Activated CD4-positive, CD25-positive, alpha-beta regulatory T cell treated with anti-CD3 and anti-CD28 coated beads, Interleukin-2, amount 50 U/mL, for 72 hours (primary cell): ENCODE results near the gene PLA2R1.

Experiments
- DNase-seq: peaks from one replicate; pipeline ENCODE4 v3.0.0; 2021

PLA2R1 gene

DNA sequence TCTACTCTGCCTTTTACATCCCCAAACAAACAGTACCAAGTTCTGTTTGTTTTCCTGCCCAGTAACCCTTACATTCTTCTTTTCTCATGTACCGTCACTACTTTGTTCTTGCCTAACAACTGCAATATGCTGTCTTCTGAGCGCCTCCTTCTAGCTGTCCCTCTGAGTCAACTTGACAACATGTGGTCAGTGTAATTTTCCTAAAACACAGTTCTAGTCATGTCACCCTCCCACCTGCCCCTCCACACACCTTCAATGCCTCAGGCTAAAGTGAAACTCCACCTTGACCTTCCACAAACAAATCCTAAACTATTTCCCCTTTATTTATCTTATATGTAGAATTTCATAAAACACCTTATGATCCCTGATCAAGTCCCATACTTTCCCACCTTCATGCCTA is 139.9 kb downstream of the PLA2R1 start:
- DNase-seq: no peak

DNA sequence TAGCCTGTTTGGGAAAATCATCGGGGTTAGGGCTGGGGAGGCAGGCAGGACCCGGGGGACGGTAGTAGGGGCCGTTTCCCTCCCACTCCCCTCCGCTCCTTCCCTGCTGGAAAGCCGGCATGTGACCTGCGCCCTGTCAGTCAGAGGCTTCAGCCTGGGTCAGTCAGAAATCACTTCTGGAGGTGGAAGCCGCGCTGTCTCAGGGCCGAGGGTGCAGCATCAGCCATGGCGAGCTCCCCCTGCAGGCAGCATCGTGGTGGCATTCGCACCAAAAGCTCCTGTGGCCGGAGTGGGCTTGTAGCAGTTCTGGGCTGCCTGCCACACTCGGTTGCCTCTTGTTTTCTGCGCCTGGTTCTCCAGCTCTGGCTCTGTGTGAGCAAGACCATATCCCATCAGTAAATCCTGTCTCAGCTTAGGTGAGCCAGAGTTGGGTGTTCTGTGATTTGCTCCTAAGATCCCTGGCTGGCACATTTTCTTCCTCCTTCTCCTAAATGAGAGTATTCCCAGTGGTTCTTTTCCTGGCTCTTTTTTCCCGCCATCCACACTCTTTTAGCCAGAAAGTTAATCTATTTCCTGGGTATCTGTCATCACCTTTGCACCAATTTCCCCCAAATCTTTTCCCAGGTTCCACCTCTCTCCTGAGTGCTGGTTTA is 140.5 kb downstream of the PLA2R1 start:
- peak; percentile 80 for DNase-seq

DNA sequence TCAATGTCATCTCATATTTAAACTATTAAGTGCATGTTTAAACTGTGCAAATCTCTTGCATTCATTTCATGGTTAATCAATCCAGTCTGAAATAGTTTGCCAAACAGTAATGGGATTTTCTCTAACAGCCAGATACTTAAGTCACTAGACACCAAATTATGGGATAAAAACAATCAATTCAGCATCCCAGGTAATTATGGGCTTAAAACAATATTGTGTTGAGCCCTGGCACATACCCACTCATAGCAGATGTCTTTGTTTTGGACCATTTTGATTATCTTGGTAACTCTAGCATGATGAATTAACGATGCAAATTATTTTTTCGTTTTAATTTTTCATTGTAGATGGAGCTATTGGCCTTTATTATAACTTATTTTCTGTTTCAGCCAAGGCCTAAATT is 145.9 kb downstream of the PLA2R1 start:
- no peak for DNase-seq

DNA sequence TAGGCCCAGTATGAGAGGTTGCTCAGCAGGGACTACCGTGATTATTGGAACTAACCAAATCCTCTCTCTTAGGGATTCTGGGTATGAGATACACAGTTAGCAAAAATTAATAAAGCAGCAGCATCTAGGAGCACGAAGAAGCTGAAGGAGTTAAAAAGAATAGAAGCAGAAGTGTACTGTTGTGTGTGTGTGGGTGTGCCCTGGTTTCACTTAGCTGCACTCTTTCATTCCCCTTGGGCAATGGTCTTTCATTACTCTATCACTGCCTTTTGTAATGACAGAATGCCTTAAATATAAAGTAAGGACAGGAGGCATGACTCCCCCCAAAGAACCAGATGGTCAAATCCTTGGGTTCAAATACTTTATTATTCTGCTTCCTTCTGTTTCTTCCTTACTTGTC is 148.5 kb downstream of the PLA2R1 start:
- DNase-seq: no peak

DNA sequence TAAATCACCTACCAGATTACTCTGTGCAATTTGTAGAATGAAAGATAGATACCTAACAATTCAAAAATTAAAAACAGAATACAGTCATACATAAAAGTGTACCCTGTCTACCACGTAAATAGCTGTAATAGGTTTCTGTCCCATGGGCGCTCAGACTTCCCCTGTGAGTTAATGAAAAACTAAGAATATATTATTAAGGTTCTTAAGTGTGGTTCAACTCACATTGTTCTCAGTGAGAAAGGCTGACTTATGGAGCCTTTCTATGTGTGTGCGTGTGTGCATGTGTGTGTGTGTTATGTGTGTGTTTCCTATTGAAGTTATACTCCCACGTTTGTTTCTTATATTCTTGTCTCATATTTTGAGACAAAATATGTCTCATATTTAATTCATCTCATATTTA is 149.8 kb downstream of the PLA2R1 start:
- no peak for DNase-seq

DNA sequence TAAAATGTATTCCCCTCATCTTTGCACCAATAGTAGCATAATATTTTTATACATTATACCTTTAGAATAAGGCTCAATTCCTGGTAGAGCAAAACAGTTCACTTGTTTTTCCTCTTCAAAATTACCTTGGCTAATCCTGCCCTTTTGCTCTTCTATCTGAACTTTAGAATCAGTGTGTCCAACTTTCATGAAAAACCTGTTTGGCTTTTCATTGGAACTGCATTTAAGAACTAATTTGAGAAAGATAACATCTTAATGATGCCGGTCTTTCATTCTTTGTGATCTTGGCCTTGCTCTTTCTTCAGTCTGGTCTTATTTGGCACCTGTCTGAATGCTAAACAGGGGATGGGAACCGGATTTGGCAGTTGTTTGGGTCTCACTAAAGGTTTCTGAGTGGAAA is 151.5 kb downstream of the PLA2R1 start:
- no peak for DNase-seq

DNA sequence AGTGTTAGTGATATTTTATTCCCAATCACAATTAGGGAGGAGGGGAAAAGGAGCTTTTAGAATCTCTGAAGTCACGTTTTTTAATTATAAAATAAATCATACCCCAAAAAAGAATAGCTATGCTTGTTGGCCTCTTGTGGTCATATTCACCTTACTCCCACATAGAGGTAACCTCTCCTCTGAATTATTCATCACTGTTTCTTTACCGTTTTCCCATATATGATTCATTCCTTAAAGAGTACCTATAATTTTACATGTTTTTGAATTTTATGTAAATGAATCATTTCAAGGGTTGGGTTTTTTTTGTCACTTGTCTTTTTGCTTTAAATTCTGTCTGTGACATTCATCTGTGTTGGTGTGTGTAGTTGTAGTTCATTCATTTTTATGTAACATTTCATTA is 153.8 kb downstream of the PLA2R1 start:
- no peak for DNase-seq

DNA sequence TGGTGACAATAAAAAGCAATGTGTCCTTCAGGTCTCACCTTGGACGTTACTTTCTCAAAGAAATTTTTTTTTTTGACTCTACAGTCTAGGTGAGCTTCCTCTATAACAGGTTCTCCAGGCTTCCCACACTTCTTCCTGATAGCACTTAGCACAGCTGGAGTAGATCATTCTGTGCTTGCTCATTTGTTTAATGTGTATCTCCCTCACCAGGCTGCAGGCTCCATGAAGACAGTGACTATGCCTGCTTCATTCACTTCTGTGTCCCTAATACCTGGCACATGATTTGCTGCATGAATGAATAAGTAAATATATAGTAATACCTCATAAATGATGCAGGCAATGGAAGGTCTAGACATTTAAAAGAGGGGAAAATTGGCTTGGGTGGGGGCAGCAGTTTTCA is 154.5 kb downstream of the PLA2R1 start:
- DNase-seq: no peak

DNA sequence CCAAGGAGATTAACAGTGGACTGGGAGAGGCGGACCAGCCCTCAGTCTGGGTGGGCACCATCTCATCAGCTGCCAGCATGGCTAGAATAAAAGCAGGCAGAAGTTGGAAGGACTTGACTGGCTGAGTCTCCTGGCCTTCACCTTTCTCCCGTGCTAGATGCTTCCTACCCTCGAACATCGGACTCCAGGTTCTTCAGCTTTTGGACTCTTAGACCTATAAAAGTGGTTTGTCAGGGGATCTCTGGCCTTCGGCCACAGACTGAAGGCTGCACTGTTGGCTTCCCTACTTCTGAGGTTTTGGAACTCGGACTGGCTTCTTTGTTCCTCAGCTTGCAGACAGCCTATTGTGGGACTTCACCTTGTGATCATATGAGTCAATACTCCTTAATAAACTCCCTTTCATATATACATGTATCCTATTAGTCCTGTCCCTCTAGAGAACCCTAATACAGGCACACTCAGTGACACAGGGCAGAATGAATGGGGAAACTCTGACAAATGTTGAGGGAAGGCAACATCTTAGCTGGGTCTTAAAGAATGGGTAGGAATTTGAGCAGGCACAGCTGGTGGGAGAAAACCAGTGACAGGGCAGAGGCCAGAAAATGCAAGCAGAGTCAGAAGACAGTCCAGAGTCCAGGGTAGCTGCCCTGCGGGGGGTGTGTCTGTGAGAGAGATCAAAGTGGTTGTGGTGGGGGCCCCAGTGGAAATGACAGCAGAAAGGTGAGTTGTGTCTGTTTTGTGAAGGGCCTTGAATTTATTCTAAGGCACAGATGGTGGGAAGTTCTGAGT is 156.3 kb downstream of the PLA2R1 start:
- no peak for DNase-seq

DNA sequence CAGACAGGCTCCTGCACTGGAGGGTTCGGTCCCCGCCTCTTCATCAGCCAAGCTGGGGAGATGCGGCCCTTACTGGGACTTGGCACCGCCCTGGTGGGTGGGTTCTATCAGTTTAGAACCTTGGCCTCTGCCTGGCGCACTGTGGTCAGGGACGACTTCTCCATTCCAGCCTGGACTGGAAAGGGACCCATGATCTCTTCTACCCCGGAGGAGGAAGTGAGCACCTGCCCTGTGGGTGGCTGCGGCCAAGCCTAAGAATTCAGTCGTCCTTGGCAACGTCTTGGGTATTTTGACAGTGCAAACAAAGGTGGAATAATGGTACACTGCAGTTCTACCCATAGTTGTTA is 157.5 kb downstream of the PLA2R1 start:
- DNase-seq: no peak

DNA sequence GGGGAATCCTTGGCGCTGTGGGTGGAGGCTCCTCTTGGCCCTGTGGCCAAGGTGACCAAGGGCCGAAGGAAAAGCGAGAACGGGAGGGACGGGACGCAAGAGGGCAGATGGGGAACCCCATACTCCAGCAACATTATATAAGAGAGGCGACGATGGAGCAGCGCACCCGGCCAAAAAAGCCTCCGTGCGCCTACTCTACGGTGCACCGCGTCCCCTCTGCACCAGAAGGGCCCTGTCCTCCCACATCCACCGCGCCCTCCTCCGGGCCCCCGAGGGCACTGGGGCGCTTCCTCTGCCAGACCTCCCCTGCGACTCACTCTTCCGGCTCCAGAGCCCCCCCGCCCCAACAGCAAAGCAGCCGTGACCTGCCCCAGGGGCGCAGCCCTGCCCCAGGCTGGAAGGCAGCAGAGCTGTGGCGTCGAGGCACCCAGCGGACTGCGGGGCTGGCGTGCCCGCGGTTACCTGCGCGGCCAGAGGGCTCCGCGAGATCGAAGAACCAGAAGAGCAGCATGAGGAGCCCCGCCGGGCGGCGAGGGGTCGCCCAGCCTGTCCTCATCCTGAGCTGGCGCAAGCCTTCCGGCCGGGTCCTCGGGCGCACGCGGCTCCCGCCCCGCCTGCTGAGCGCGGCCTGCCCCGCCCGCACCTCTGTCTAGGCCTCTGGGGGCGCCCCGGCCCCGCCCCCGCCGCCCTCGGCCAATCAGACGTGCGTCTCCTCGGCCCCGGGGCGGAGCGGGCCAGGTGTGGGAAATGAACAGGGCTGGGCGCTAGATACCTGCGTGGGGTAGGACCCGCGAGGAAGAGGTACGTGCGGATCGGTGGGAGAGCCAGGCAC is 158.1 kb downstream of the PLA2R1 start, which contains the start of gene LY75:
Gene LY75 (minus strand): TSS at position 630 of the 832 bp plus-strand sequence.
- peak; percentile 83 for DNase-seq

DNA sequence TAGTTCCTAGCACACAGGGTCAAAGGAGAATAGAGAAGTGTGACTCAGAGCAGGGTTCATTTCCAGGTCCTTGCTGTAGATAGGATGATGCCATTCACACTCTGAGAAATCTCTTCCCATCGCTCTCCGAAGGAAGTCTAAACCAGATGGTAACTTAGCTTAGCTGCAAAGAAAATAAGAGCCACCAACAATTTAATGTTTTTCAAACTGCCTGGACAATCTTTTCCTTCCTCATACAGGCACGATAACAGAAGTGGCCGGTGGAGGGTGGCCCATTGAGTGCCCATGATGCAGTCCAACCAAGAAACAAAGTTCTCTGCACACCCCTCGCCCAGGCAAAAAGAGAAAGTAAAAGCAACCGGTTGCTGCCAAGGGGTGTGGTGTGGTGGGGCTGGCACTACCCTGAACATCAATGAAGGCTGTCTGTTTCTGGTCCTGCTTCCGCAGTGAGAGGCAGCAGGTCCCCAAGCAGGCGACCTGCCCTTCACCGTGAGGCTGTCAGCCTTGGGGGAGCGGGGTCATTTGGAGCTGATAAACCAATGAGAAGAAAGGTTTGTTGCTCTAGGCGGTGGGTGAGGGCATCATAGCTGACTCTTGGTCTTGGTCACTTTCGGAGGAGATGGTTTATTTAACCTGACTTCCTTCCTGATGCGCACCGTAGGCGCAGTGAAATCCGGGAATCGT is 158.8 kb downstream of the PLA2R1 start:
- DNase-seq: peak; percentile 57

DNA sequence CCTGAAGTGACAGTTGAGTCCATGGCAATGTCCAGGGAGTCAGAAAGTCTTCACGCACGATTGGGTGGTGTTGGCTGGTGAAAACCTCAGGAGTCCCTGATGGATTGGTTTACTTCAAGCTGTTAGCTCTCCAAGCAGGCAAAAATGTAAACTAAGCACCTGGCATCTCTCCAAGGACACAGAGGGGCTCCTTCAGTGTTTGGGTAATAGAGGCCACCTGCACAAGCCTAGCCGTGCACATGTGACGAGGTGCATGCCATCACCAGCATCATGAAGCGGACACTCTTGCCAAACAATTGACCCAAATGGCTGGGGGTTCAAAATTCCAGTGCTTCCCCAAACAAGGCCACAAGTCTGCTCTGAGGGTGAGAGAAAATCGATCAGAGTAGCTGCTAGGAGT is 159.7 kb downstream of the PLA2R1 start:
- DNase-seq: no peak

DNA sequence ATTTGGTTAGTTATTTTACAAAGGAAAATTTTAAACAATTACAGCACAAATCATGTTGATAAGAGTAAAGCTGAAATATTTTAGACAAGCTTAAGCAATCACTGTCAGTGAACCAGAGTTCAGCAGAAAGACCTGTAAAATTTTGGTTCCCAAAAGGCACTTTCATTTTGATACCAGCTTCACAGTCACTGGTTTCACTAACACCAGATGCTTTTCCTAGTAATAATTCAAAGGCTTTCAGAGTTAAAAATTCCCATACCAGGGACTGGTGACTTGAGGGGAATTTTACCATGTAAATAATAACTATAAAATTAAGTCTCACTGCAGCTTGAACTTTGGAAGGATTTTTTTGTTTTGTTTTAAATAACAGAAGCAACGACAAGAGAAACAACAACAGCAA is 162.1 kb downstream of the PLA2R1 start:
- DNase-seq: no peak

DNA sequence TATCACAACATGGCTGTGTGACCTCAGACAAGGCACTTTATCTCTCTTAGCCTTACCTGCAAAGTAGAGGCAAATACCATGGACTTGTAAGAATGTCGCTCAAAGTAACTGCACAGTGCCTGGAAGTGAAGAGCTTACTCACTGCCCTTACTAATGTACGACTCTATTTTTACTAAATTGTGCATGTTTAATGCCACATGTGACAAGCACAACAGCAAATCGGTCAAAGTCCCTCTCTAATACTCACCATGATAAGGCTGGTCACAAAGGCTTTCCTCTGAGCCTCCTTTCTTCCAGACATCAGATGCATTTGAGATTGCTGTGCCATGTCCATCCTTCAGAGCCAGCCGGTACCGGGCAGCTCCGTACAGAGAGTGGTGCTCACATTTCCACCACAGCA is 164.0 kb downstream of the PLA2R1 start:
- no peak for DNase-seq

DNA sequence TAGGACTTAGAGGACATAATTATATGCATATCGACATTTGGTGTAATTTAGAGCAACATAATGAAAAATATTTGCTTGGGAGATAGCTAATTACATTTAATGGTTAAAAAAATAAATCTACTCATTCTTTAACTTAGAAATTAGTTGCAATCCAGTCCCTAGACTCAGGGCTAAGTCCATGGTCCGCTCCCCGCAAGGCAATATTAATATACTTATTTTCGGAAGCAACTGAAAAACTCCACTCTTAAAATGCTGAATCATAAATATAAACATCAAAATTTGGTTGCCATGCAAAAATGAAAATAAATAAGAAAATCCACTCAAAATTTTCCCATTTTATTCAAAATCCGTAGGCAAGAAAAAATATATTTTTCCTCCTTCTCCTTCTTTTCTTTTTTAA is 164.7 kb downstream of the PLA2R1 start:
- no peak for DNase-seq

DNA sequence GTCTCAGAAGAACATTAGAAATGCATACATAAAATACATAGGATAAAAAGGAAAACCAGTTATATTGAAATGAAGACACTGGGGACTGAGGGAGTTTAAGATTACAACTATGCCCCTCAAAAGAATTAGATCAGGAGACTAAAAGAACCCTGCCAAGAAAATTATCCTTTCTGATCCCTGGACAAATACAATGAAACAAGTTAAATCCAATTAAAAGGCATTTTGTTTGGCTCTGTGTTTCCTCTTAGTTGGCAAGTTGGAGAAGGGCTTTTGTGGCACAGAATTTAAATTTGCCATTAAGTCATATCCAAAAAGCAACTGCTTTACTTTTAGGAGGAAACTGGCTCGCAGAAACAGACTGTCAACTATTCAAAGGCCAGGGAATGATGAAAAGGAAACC is 165.3 kb downstream of the PLA2R1 start:
- DNase-seq: no peak

DNA sequence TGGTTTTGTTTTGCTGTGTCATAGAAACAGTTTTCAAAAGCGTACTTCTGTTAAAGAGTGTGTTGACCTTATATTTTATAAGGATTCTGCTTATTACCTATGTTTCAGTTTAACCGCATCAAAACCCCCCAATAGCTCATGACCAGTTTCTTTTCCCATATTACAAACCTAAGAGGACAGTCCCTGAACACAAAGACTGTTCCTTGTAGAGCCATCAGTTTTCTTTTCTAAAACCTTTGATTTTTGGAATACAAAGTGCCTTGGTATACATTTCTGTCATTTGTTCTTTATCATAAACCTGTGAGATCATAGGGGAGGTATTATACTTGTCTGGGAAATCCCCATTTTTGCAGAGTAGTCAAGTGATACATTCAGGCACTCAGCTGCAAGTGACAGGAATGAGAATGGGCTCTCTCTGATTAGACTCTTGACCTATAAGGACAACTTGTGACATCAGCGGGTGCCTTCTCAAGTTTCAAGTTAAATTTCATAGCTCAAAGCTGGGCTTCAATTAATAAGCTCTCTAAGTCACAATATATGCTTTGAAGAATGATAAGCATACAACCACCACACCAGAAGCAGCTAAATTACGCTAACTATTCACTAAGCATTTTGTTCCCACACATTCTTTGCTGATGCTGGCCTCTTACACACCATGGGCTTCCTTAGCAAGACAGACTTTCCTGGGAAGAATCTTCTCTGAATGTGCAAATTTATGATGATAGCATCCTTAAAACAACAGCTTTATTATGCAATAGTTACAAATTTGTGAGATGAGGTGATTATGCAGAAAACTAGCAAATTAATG is 167.0 kb downstream of the PLA2R1 start:
- no peak for DNase-seq

DNA sequence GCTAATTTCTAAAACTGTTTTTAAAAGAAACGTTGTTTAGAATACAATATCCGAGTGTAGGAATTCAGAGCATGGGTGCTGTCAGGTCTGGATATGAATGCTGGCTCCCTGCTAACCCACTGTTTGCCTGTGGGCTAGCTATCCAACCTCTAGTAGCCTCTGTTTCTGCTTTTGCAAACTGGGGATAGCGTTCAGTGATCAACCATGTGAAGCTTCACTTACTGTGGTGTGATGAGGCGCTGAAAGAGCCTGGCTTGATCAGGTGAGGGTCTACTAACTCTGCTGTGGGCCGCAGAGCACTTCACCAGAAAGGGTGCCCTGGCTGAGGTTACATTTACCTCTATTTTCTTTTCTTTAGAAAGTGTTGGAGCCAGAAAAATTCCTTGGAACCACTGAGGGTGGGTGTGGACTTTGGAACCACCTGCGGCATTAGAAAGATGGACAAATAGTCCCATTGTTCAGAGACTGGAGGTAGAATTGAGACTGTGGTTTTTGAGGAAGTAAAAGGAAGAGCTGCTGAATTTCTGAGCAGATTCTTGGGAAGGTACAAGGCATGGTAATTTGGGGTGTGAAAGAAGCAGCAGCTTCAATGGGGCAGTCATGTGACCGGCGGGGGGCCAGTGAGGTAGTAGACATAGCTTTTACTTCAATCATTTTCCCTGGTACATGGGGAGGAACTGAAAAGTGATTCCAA is 168.1 kb downstream of the PLA2R1 start:
- DNase-seq: no peak

DNA sequence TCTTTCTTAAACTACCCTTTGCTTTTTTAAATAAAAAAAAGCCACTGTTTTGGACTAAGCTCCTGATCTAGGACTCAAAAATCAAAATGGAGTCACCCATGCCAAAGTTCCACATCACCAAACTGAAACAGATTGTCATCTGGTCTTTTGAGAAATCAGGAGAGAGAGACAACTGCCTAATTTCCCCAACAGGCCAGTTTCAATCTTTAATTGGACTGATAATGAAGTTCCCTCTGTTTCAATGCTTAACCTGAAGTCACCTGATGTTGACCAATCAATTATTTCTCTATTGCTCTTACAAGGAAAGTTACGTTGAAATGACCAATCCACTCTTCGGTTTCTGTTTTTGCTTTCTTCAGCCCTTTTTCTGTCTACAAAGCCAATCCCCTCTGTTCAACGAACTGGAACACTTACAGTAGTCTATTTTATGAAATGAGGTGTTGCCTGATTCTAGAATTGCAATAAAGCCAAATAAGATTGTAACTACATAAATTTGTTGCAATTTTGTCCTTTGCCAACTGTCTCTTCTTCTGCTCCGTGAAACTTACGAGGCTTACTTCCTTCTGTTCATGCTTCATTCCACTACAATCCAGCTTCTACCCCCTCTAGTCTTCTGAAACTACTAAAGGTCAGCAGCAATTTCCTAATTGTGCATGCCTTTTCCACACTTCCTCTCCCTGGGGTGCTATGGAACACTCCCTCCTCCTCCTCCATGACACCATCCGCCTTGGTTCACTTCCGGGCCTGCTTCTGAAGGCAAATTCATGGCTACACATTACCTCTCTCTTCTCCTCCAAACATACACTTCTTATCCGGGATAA is 169.2 kb downstream of the PLA2R1 start:
- no peak for DNase-seq
